Body of pancreas (tissue), 4 donors: ENCODE measurements around the gene MBP. TPM values are rescaled to one million over a fixed set of nuclear protein-coding genes. Genes with fewer than 3 reads are reported as not detected.

Experiments used
- ATAC-seq: fragments of 150-250 bp; one replicate; pipeline ENCODE4 v1.9.1; 2016
- DNase-seq, 4 donors: peaks; one replicate each; pipeline ENCODE4 v3.0.0-alpha.2; 2019
- H3K27ac ChIP-seq, 4 donors: fragments of 200-600 bp; sonication (generic); 1 replicate in 3 of 4; 2 replicates in 1 of 4; pipeline versions ENCODE4 v1.5.1 to v1.6.1; 2016 to 2019; ENCODE audit warnings: mild to moderate bottlenecking in 1 of 4, mixed read lengths in 1 of 4, moderate library complexity in 1 of 4
- H3K27me3 ChIP-seq, 2 donors: fragments of 200-600 bp; sonication (generic); one replicate each; pipeline ENCODE4 v1.6.0; 2016; ENCODE audit warnings: mild to moderate bottlenecking in 1 of 2
- H3K36me3 ChIP-seq, 2 donors: fragments of 200-600 bp; sonication (generic); replicated peaks in 1 of 2; 2 replicates each; pipeline ENCODE4 v1.5.1; 2016; ENCODE audit warnings: low read depth in 2 of 2; ENCODE audit not compliant: insufficient read depth in 1 of 2
- H3K4me1 ChIP-seq: fragments of 200-600 bp; sonication (generic); one replicate; pipeline ENCODE4 v1.6.0; 2016
- H3K4me3 ChIP-seq, 2 donors: fragments of 200-600 bp; sonication (generic); 1 replicate in 1 of 2; 2 replicates in 1 of 2; pipeline ENCODE4 v1.5.1; 2016 to 2019
- H3K9me3 ChIP-seq, 3 donors: fragments of 200-600 bp; sonication (generic); 1 replicate in 2 of 3; 2 replicates in 1 of 3; pipeline ENCODE4 v1.5.1; 2016
- CTCF ChIP-seq, 7 experiments: fragments of 450-650 bp in 4 of 7; fragments of 200-600 bp in 3 of 7; sonication (generic) in 3 of 7; IDR thresholded peaks; one replicate each; pipeline ENCODE4 v1.5.1; 2016 to 2019; ENCODE audit warnings: antibody characterized with exemption in 7 of 7
- POLR2A ChIP-seq, 3 donors: fragments of 450-650 bp; IDR thresholded peaks; one replicate each; pipeline ENCODE4 v1.6.1; 2016; ENCODE audit warnings: antibody characterized with exemption in 3 of 3, mild to moderate bottlenecking in 2 of 3
- WGBS, 2 donors: methylation state at CpG; one replicate each; pipeline ENCODE4 v1.1.5; 2017; 5-methylcytosine and 5-hydroxymethylcytosine counted together
- intact Hi-C: fragments of 100-400 bp; cut with DNase I; formaldehyde crosslinking; loops from one replicate; pipeline ENCODE4 v1.15.1; 2023
- total RNA-seq, 2 donors: library from RNA; depleted of rRNA; stranded (reverse); fragments of >200 nt; gene quantifications; one replicate each; pipeline ENCODE4 v1.1.0, GENCODE V29; 2016

The MBP gene
- total RNA-seq, 2 donors from 2014 or later: 17.4 to 24.4 TPM

- Histone ChIP-seq H3K27ac (no peak overlapping the region), H3K9me3 (no peaks in the 10 kb centered on the region), H3K27me3 (no peaks in the 10 kb centered on the region), H3K4me1 (peaks cover 3% of the 10 kb centered on the region), H3K4me3 (no peak overlapping the region), H3K36me3 (no peaks in the 10 kb centered on the region)
- DNase-seq (no peak), ATAC-seq (no peak)
- intact Hi-C loops: loop anchor here (10.0 kb wide), 1 partner anchor 653 kb away; no protein-coding TSS in a partner anchor
- WGBS, 2 donors: 77 to 83% methylated on average over 7 of the region's 7 CpGs
- TF ChIP-seq POLR2A (IDR thresholded peaks at IDR 0.05): no peak
- TF ChIP-seq CTCF (IDR thresholded peaks at IDR 0.05): no peak
Measured at GRCh38 chr18:77001979-77002378, 130.6 kb downstream of the MBP start.

- WGBS, 2 donors: 69 to 76% methylated on average over 14 to 18 of the region's 19 CpGs
- H3K27ac ChIP-seq: no peak overlapping the region
- TF ChIP-seq POLR2A (IDR thresholded peaks at IDR 0.05) (no peak), CTCF (IDR thresholded peaks at IDR 0.05) (no peak)
- H3K9me3 ChIP-seq: no peaks in the 10 kb centered on the region
- no peaks in the 10 kb centered on the region for H3K36me3 ChIP-seq
- H3K4me3 ChIP-seq: no peak overlapping the region
- H3K27me3 ChIP-seq: no peaks in the 10 kb centered on the region
- intact Hi-C loops: loop anchor here (10.0 kb wide), 1 partner anchor 654 kb away; no protein-coding TSS in a partner anchor
- H3K4me1 ChIP-seq: peaks cover 3% of the 10 kb centered on the region
- DNase-seq: no peak
- no peak for ATAC-seq
Measured at GRCh38 chr18:77001041-77001440, 131.5 kb downstream of the MBP start.

- DNase-seq (peak; percentile 50 to 62 (median 54)), ATAC-seq (peak; percentile 71)
- H3K27me3 ChIP-seq: no peaks in the 10 kb centered on the region
- H3K9me3 ChIP-seq: no peaks in the 10 kb centered on the region
- no peak overlapping the region for H3K27ac ChIP-seq
- intact Hi-C loops: loop anchor here (10.0 kb wide), 1 partner anchor 654 kb away; no protein-coding TSS in a partner anchor
- H3K4me1 ChIP-seq: peaks cover 3% of the 10 kb centered on the region
- TF ChIP-seq CTCF (IDR thresholded peaks at IDR 0.05): peak; percentile 90 to 98 (median 93)
- no peak for TF ChIP-seq POLR2A (IDR thresholded peaks at IDR 0.05)
- no peaks in the 10 kb centered on the region for H3K36me3 ChIP-seq
- no peak overlapping the region for H3K4me3 ChIP-seq
- 19 to 22% methylated on average over 11 of the region's 11 CpGs for WGBS, 2 donors
Measured at GRCh38 chr18:77000527-77000926, 132.1 kb downstream of the MBP start.

- H3K4me1 ChIP-seq: peaks cover 3% of the 10 kb centered on the region
- no peak for DNase-seq
- WGBS, 2 donors: 82 to 86% methylated on average over 10 to 13 of the region's 13 CpGs
- intact Hi-C loops: no loop called here
- H3K27ac ChIP-seq: no peak overlapping the region
- no peaks in the 10 kb centered on the region for H3K9me3 ChIP-seq
- TF ChIP-seq POLR2A (IDR thresholded peaks at IDR 0.05) (no peak), CTCF (IDR thresholded peaks at IDR 0.05) (no peak)
- H3K27me3 ChIP-seq: no peaks in the 10 kb centered on the region
- no peaks in the 10 kb centered on the region for H3K36me3 ChIP-seq
- ATAC-seq: no peak
- no peak overlapping the region for H3K4me3 ChIP-seq
Measured at GRCh38 chr18:76999077-76999476, 133.5 kb downstream of the MBP start.
